ENCODE results near the gene USP15. TPM values are rescaled to one million over a fixed set of nuclear protein-coding genes. Genes with fewer than 3 reads are reported as not detected.
A peak's percentile ranks its signal among the peaks of the same experiment; 100 is the strongest.

The USP15 gene
- total and polyA plus RNA-seq, 2 of the 4 experiments (the other 2 are of a cell fraction), result 28.5 to 49.6 TPM

- Histone ChIP-seq H3K14ac (replicated peaks; ENCODE audit: low read depth, low read length) (no peak overlapping the region), H3K56ac (ENCODE audit: extremely low read depth, insufficient read depth, low read length) (no peak overlapping the region), H2AK5ac (ENCODE audit: low read depth, low read length) (no peak overlapping the region), H3K79me1 (ENCODE audit: low read depth in 1 of 2, low read length in 2 of 2) (peaks cover 4 to 33% of the 10 kb centered on the region in 2 experiments), H2BK5ac (ENCODE audit: low read depth, low read length, poor library complexity, severe bottlenecking) (peak overlapping the region; percentile 27), H4K5ac (ENCODE audit: low read depth, low read length) (no peak overlapping the region), H3K27ac (ENCODE audit: insufficient read depth, low read length) (no peak overlapping the region), H4K8ac (ENCODE audit: low read depth in 2 of 2, low read length in 2 of 2) (no peak overlapping the region), H4K91ac (ENCODE audit: insufficient read depth, low read depth, low read length) (no peak overlapping the region), H3K36me3 (ENCODE audit: control insufficient read depth, insufficient read depth, low read length) (no peaks in the 10 kb centered on the region), H3K23ac (ENCODE audit: low read depth, low read length) (no peak overlapping the region), H4K20me1 (ENCODE audit: insufficient read depth, low read length) (peaks cover 20% of the 10 kb centered on the region), H3K9ac (ENCODE audit: low read depth, low read length) (no peak overlapping the region), H2AFZ (replicated peaks; ENCODE audit: low read length, poor library complexity) (no peak overlapping the region), H3K9me3 (ENCODE audit: control insufficient read depth, insufficient read depth, low read length) (no peaks in the 10 kb centered on the region), H3K4me2 (ENCODE audit: low read depth, low read length) (no peak overlapping the region), H3K27me3 (ENCODE audit: control insufficient read depth, insufficient read depth, low read length) (no peaks in the 10 kb centered on the region), H3K9me1 (ENCODE audit: insufficient read depth, low read length) (no peaks in the 10 kb centered on the region; the same call in 1 of the 2 replicates), H2BK15ac (ENCODE audit: low read depth, low read length) (no peak overlapping the region), H3K4me1 (ENCODE audit: control insufficient read depth, insufficient read depth, low read length) (peaks cover 10% of the 10 kb centered on the region), H3K4ac (ENCODE audit: low read depth, low read length) (no peak overlapping the region; the same call in 1 of the 2 replicates), H3K18ac (ENCODE audit: low read depth, low read length) (peak overlapping the region; percentile 47; the same call in 1 of the 2 replicates), H3K4me3 (ENCODE audit: insufficient read depth, low read depth, low read length) (no peak overlapping the region), H2BK120ac (ENCODE audit: low read depth, low read length) (no peak overlapping the region), H2AK9ac (replicated peaks; ENCODE audit: low read depth, low read length, poor library complexity) (no peak overlapping the region), H2BK20ac (ENCODE audit: low read depth, low read length) (no peak overlapping the region)
- DNase-seq (no peak), ATAC-seq (ENCODE audit: low read depth) (no peak)
- in situ Hi-C loops (cut with MboI; ENCODE audit: low sequenced_read_pairs) (loop anchor here (10.0 kb wide), 1 partner anchor 528 kb away; no protein-coding TSS in a partner anchor), dilution Hi-C loops (cut with HindIII; ENCODE audit: low sequenced_read_pairs, unreplicated experiment) (no loop called here), intact Hi-C loops (cut with micrococcal nuclease) (loop anchor here (10.0 kb wide), 2 partner anchors 128 to 528 kb away; no protein-coding TSS in a partner anchor)
- WGBS, 2 experiments (ENCODE audit: extremely low coverage in 2 of 2, insufficient read length in 1 of 2), result no CpG with 5 or more reads among the region's 2 CpGs
- no TSS peak for BruUV-seq (replicated peaks)
- CTCF ChIA-PET, result no interaction called here
- TF ChIP-seq BHLHE40 (IDR thresholded peaks at IDR 0.05; ENCODE audit: low read depth, low read length), result no peak
- no peak for TF ChIP-seq RAD21 (IDR thresholded peaks at IDR 0.05; ENCODE audit: low read length)
- TF ChIP-seq CEBPB (IDR thresholded peaks at IDR 0.05; ENCODE audit: low read depth, low read length), result no peak
- no peak for TF ChIP-seq MXI1 (IDR thresholded peaks at IDR 0.05; ENCODE audit: borderline replicate concordance, low read depth, low read length)
- TF ChIP-seq FOS (IDR thresholded peaks at IDR 0.05; ENCODE audit: low read depth, low read length), result no peak
- no peak for TF ChIP-seq CTCF (conservative IDR thresholded peaks at IDR 0.05; ENCODE audit: low read depth, low read length)
- TF ChIP-seq MAZ (IDR thresholded peaks at IDR 0.05; ENCODE audit: borderline replicate concordance, low read depth, low read length), result no peak
- TF ChIP-seq USF2 (IDR thresholded peaks at IDR 0.05; ENCODE audit: low read depth, low read length), result no peak
- TF ChIP-seq NFE2L2 (IDR thresholded peaks at IDR 0.05; ENCODE audit: low read depth, low read length), result no peak
- TF ChIP-seq RFX5 (IDR thresholded peaks at IDR 0.05; ENCODE audit: low read depth, low read length), result no peak
- POLR2A ChIA-PET (ENCODE audit: unreplicated experiment), result no interaction called here
These were observed 6.8 kb downstream of the USP15 start for GRCh38 chr12:62267026-62267425.

Data from IMR-90 (cell line).